ENCODE results near the gene FMN2.
A peak's percentile ranks its signal among the peaks of the same experiment; 100 is the strongest.

The FMN2 gene

DNA sequence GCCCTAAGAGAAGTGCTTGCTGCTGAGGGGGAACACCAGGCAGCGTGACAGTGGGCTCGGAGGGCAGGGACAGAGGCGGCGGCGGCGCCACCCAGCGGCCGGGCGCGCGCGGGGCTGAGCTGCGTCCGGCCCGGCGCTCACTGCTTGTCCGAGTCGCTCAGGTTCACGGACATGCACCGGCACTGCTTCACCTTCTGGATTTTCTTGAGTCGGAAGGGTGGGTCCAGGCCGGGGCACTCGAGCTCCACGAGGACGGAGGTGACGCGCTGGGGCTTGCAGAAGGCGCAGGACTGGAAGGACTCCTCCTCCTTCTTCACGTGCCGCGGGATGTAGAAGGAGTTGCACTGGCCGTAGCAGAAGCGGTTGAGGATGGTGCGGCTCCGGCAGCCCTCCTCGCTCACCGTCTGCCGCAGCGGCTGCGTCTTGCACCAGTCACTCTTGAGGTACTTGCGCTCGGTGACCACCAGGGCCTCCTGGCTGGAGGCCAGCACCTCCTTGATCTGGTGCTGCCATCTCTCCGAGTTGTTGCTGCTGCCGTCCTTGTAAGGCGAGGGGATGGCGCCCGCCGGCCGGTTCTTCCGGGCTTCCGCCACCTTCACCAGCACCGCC is 401.3 kb downstream of the FMN2 start:
- peak; percentile 69 for DNase-seq (ENCODE audit: low spot score)

GRCh38 chr1:240495601-240496000 is 403.9 kb downstream of the FMN2 start:
- no peak for DNase-seq (ENCODE audit: low spot score)

- no peak for DNase-seq (ENCODE audit: low spot score)
These were observed 404.7 kb downstream of the FMN2 start for GRCh38 chr1:240496356-240496755.

DNA sequence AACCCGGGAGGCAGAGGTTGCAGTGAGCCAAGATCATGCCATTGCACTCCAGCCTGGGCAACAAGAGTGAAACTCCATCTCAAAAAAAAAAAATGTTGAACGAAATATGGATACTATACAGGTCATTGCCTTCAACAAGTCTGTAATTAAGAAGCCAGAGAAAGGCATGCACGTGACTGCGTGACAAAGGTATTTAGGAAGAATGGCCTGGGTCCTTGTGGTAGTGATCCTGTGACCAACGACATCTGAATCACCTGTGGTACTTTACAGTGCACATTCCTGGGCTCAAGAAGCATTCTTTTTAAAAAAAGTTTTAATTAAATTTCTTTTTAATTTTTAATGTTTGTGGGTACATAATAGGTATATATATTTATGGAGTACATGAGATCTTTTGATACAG is 405.3 kb downstream of the FMN2 start:
- no peak for DNase-seq (ENCODE audit: low spot score)

DNA sequence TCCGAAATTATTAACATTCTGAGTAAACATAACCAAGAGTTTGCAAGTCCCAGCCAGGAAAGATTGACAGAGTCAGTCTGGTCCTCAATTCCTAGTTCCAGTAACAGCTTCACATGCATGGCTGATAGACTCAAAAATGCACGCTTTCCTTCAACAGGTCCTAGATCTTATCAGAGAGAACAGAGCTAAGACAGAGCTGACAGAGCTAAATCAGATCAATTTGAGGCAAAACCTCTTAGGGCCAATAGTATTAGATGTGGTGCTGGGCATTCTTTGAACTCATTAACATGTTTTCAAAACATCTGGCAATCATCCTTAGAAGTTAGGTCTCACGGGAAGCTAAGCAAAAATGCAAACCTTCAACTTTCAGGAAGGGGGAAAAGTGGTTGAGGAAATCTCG is 406.2 kb downstream of the FMN2 start:
- no peak for DNase-seq (ENCODE audit: low spot score)

- no peak for DNase-seq (ENCODE audit: low spot score)
These were observed 406.7 kb downstream of the FMN2 start for GRCh38 chr1:240498335-240498734.

- no peak for DNase-seq (ENCODE audit: low spot score)
These were observed 407.3 kb downstream of the FMN2 start for GRCh38 chr1:240499012-240499411.

DNA sequence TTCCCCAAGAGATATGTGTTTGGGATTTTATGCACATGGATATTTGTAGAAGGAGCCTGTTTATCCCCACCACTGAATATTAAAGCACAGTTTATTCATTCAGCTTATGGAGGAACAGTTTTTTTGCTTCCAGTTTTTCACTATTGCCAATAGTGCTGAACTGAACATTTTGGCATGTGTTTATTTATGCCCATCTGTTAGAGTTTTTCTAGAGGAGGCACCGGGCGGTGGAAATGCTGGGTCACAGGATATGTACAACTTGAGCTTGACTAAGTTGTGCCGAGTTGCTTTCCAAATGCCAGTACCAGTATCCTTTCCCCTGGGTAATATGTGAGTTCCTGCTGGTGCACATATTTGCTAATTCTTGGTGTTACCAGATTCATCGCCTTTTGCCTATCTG is 409.0 kb downstream of the FMN2 start:
- no peak for DNase-seq (ENCODE audit: low spot score)

DNA sequence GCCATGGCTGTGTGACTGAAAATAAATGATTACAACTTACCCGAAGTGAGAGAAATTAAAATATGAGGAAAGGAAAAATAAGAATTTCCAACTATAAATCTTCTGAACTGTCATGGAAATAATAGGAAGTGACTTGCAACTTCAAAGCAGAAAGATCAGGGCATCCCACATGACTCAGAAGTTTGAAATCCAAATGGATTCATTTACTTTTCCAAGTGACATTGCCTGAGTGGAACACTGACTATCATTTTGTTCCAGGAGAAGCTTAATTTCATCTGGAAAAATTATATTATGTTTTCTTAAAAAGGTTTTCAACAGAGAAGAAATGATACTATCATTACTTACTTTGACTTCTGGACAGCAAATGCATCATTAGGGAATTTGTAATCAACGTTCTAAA is 409.4 kb downstream of the FMN2 start:
- no peak for DNase-seq (ENCODE audit: low spot score)

DNA sequence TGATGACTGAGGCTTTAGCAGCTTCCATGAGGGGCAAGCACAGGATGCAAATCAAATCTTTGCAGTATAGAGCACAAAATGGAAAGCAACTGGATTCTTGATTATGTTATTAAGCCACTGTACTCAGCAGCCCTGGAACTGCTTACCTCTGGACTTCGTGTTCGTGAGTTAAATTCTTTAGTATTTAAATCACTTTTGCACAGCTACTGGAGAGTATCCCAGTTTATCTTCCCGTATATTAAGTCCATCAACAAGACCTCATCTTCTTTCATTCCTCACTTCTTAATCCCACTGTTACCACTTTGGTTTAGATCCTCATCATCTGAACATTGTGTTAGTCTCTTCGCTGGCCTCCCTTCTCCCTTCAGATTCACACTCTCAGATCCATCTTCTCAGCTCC is 411.4 kb downstream of the FMN2 start:
- DNase-seq (ENCODE audit: low spot score), result no peak

DNA sequence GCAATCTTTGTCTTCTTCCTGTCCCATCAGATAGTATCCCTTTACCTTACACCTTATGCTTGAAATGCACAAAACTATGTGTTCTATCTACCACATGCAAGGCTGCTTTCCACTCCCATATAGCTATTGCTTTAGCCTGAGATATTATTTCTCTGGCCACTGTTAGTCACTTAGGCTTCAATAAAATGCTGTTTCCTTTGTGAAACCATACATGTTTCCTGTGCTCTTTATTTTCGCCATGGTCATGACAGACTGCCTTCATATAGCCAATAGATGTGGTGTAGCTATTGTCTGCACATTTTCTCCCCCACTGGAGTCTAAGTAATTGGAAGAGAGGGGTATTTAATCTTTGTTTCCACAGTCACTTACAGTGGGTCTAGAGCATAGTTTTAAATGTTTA is 411.9 kb downstream of the FMN2 start:
- no peak for DNase-seq (ENCODE audit: low spot score)

DNA sequence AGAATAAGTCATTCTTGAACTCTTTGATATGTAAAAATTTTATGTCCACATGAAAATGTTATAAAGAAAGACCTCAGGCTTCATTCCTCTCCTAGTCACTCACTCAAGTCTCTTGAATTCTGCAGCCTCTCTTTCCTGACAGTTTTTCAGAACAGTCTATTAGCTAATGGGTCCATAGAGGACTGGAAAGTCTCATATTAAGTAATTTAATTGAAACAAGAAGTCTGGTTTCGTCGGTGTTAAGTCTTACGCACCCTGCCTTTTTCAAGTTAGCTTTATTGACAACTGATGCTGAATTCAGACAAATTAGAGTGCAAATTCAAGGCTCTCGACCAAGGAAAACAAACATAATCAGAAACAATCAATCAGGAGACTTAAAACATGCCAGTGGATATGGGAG is 414.5 kb downstream of the FMN2 start:
- no peak for DNase-seq (ENCODE audit: low spot score)

GRCh38 chr1:240508201-240508600 is 416.5 kb downstream of the FMN2 start:
- no peak for DNase-seq (ENCODE audit: low spot score)

DNA sequence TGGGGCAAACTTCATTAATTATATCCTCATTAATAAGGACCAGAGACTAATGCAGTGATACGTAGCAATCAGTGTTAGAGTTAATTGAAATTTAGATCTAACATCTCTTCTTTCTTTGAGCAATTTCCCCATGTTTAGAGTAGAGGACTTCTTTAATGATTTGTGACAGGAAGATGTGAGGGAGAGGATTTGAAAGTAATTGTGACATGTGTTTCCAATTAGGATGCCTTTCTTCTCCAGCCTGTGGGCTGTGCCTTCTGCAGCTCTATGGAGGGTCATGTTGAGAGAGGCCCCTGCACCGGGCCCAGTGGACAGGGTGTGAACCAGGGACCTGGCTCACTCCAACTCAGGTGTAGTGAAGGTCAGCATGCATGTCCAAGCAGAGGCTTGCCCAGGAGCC is 417.3 kb downstream of the FMN2 start:
- DNase-seq (ENCODE audit: low spot score), result no peak

- DNase-seq (ENCODE audit: low spot score), result no peak
These were observed 420.1 kb downstream of the FMN2 start for GRCh38 chr1:240511789-240512188.

GRCh38 chr1:240515505-240515904 is 423.8 kb downstream of the FMN2 start:
- no peak for DNase-seq (ENCODE audit: low spot score)

DNA sequence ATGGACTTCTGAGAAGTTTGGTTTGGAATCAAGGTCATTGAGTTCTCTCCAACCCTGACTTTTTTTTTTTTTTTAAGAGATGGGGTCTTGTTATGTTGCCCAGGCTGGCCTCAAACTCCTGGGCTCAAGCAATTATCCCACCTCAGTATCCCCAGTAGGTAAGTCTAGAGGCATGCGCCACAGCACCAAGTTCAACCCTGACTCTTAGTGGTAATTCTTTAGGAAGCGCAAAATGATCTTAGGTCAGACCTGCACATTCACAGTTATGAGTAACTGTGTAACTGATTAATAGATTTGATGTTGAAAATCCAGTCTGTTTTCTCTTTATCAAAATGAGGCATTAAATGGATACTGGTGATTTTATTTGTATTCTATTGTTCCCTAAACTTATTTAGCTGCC is 424.4 kb downstream of the FMN2 start:
- no peak for DNase-seq (ENCODE audit: low spot score)

DNA sequence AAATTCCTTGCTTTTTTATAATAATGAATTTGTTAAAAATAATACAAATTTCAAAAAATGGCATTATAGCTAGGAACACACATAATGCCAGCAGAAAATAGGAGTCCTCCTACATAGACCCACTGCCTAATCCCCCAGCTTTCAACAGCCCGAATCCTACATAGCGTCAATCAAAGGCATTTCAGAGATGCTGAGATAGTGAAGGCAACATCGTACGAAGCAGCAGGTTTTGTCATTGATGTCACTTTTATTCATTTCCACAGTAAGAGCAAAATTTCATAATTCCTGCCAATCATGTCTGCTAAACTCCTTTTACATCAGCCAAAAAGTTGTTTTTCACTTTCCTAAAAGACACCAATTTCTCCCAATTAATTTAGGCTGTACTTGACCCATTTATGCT is 426.2 kb downstream of the FMN2 start:
- DNase-seq (ENCODE audit: low spot score), result no peak

DNA sequence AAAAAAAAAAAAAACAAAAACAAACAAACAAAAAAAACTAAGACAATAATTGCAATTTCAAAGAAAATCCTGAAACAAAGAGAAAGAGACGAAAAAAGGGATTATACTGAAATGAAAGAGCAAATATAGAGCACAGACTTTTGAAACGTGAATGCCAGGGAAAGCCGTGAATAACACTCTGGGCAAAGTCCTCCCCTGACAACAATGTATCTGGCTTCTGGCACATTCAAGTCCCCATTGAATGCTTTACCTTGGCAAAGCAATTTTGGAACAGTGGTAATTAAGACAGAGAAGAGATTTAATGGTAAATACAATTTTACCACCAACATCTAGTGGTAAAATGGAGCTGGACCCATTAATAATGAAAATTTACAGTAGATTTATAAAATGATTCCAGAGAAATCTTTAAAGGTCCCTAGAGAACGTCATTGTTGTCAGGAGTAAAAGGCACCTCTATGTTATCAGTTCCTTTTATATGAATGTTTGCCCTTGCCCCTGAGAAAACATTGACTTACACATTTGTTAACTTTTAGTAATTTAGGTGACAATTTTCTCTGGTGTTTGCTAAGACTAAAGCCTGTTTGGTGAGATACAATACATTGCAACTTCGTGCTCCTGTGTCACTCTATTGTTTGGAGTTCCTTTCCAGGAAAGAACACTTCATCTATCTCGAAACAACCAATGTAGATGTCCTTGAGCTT is 430.6 kb downstream of the FMN2 start:
- no peak for DNase-seq (ENCODE audit: low spot score)

DNA sequence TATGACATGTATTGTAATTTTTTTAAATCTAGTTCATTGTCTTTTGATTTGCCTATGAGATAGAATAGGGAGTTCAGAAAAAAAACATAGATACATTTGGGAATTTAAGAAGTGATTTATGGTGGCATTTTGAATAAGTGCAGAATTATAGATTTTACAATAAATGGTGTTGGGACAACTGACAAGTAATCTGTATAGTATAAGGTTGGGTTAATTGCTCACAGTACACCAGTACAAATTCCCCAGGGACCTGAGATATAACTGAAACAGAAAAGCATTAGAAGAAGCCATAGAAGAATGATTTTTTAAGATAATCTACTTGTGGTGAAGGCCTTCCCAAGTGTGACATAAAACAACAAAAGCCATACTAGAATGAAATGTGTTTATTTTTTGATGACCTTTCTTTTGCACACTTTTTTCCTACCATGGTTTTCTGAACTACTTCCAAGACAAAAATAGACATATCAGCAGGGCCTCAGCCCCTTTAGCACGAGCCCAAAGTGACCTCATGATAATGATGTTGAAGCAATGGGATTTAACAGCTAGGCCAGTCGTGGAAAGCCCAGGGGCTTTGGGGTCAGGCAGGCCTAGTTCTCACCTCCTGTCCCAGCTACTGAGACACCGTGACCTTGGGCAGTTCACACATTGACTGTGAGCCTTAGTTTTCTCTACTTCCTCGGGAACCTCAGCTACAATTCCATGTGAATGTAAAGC is 432.8 kb downstream of the FMN2 start:
- DNase-seq (ENCODE audit: low spot score), result no peak

All from iPS-NIHi11 (cell line).